ENCODE results near the gene HMOX1. TPM values are rescaled to one million over a fixed set of nuclear protein-coding genes. Genes with fewer than 3 reads are reported as not detected.

The HMOX1 gene
- polyA plus RNA-seq, 1 donor from 2014 or later, result not detected

DNA sequence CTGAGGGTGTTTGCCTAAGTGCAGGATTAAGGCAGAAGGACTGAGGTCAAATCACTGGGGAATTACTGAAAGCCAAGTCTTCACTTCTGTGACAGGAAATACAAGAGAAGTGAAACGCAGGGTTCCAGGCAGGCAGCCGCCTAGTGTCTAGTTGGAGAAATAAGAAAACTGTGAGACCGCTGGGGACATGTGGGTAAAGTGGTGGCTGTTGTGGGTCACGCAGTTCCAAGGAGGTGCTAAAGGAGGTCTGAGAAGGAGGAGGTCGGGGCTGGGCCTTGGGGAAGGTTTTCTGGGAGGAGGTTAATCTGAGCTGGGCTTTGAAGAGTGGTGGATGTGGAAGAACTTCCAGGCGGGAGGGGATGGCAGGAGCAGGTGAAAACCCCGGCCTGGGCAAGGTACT is 30.2 kb downstream of the HMOX1 start:
- Histone ChIP-seq H3K79me2 (replicated peaks; ENCODE audit: insufficient read depth, low read length) (no peaks in the 10 kb centered on the region), H3K27ac (ENCODE audit: low read length) (no peak overlapping the region), H2AFZ (ENCODE audit: low read depth, low read length) (no peak overlapping the region), H3K9me3 (ENCODE audit: low read length) (no peaks in the 10 kb centered on the region), H4K20me1 (ENCODE audit: insufficient read depth) (no peaks in the 10 kb centered on the region), H3K4me2 (ENCODE audit: low read length) (no peak overlapping the region), H3K36me3 (ENCODE audit: insufficient read depth, low read length) (no peaks in the 10 kb centered on the region), H3K4me3 (ENCODE audit: low read length) (no peak overlapping the region), H3K9ac (ENCODE audit: low read length) (no peak overlapping the region), H3K27me3 (ENCODE audit: insufficient read depth, low read depth, low read length) (no peaks in the 10 kb centered on the region), H3K9me2 (ENCODE audit: insufficient read depth, low read length) (no peaks in the 10 kb centered on the region), H3F3A (ENCODE audit: insufficient read depth, low read length, poor library complexity, severe bottlenecking) (no peaks in the 10 kb centered on the region)
- TF ChIP-seq, protein P1, sequence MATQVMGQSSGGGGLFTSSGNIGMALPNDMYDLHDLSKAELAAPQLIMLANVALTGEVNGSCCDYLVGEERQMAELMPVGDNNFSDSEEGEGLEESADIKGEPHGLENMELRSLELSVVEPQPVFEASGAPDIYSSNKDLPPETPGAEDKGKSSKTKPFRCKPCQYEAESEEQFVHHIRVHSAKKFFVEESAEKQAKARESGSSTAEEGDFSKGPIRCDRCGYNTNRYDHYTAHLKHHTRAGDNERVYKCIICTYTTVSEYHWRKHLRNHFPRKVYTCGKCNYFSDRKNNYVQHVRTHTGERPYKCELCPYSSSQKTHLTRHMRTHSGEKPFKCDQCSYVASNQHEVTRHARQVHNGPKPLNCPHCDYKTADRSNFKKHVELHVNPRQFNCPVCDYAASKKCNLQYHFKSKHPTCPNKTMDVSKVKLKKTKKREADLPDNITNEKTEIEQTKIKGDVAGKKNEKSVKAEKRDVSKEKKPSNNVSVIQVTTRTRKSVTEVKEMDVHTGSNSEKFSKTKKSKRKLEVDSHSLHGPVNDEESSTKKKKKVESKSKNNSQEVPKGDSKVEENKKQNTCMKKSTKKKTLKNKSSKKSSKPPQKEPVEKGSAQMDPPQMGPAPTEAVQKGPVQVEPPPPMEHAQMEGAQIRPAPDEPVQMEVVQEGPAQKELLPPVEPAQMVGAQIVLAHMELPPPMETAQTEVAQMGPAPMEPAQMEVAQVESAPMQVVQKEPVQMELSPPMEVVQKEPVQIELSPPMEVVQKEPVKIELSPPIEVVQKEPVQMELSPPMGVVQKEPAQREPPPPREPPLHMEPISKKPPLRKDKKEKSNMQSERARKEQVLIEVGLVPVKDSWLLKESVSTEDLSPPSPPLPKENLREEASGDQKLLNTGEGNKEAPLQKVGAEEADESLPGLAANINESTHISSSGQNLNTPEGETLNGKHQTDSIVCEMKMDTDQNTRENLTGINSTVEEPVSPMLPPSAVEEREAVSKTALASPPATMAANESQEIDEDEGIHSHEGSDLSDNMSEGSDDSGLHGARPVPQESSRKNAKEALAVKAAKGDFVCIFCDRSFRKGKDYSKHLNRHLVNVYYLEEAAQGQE (IDR thresholded peaks at IDR 0.05; ENCODE audit: borderline replicate concordance), result no peak
- no peak for TF ChIP-seq EZH2 (IDR thresholded peaks at IDR 0.05; ENCODE audit: borderline replicate concordance, insufficient read depth, low read length, poor library complexity, severe bottlenecking)
- TF ChIP-seq RAD21 (conservative IDR thresholded peaks at IDR 0.05), result no peak
- no peak for TF ChIP-seq EP300 (conservative IDR thresholded peaks at IDR 0.05; ENCODE audit: poor library complexity, severe bottlenecking)
- no peak for TF ChIP-seq MXI1 (conservative IDR thresholded peaks at IDR 0.05; ENCODE audit: poor library complexity, severe bottlenecking)
- TF ChIP-seq CTCF (IDR thresholded peaks at IDR 0.05; ENCODE audit: poor library complexity, severe bottlenecking), result no peak
- no peak for TF ChIP-seq TAF1 (IDR thresholded peaks at IDR 0.05; ENCODE audit: low read depth)
- TF ChIP-seq POLR2AphosphoS5 (IDR thresholded peaks at IDR 0.05), result no peak
- no peak for TF ChIP-seq SMC3 (conservative IDR thresholded peaks at IDR 0.05; ENCODE audit: poor library complexity)

GRCh38 chr22:35413624-35414023 is 32.7 kb downstream of the HMOX1 start:
- H3K9ac ChIP-seq (ENCODE audit: low read length), result no peak overlapping the region

More at GRCh38 chr22:35413624-35414023, 32.7 kb downstream of the HMOX1 start:
- H3K4me3 ChIP-seq (ENCODE audit: low read length), result no peak overlapping the region
- no peaks in the 10 kb centered on the region for H3K9me3 ChIP-seq (ENCODE audit: low read length)
- H3K9me2 ChIP-seq (ENCODE audit: insufficient read depth, low read length), result no peaks in the 10 kb centered on the region
- H4K20me1 ChIP-seq (ENCODE audit: insufficient read depth), result no peaks in the 10 kb centered on the region
- no peak overlapping the region for H3K4me2 ChIP-seq (ENCODE audit: low read length)
- H3K36me3 ChIP-seq (ENCODE audit: insufficient read depth, low read length), result no peaks in the 10 kb centered on the region
- no peak overlapping the region for H3K27ac ChIP-seq (ENCODE audit: low read length)
- H3K27me3 ChIP-seq (ENCODE audit: insufficient read depth, low read depth, low read length), result no peaks in the 10 kb centered on the region
- no peaks in the 10 kb centered on the region for H3K79me2 ChIP-seq (replicated peaks; ENCODE audit: insufficient read depth, low read length)
- H2AFZ ChIP-seq (ENCODE audit: low read depth, low read length), result no peak overlapping the region
- no peaks in the 10 kb centered on the region for H3F3A ChIP-seq (ENCODE audit: insufficient read depth, low read length, poor library complexity, severe bottlenecking)
- TF ChIP-seq SMC3 (conservative IDR thresholded peaks at IDR 0.05; ENCODE audit: poor library complexity) (no peak), RAD21 (conservative IDR thresholded peaks at IDR 0.05) (no peak), TAF1 (IDR thresholded peaks at IDR 0.05; ENCODE audit: low read depth) (no peak), POLR2AphosphoS5 (IDR thresholded peaks at IDR 0.05) (no peak), EP300 (conservative IDR thresholded peaks at IDR 0.05; ENCODE audit: poor library complexity, severe bottlenecking) (no peak), MXI1 (conservative IDR thresholded peaks at IDR 0.05; ENCODE audit: poor library complexity, severe bottlenecking) (no peak), EZH2 (IDR thresholded peaks at IDR 0.05; ENCODE audit: borderline replicate concordance, insufficient read depth, low read length, poor library complexity, severe bottlenecking) (no peak), CTCF (IDR thresholded peaks at IDR 0.05; ENCODE audit: poor library complexity, severe bottlenecking) (no peak)
- TF ChIP-seq, protein P1 (IDR thresholded peaks at IDR 0.05; ENCODE audit: borderline replicate concordance), result no peak
